ENCODE results near the gene PAXX.

Gene PAXX

GRCh38 chr9:136947955-136948510 lies 44.2 kb upstream of the PAXX start:
- Histone ChIP-seq H3K27me3 (ENCODE audit: low read depth, low read length) (no peaks in the 10 kb centered on the region), H3K27ac (ENCODE audit: low read length) (no peak overlapping the region), H3K36me3 (ENCODE audit: control insufficient read depth in 1 of 2, insufficient read depth in 2 of 2, low read length in 2 of 2) (peaks cover 0 to under 1% of the 10 kb centered on the region in 2 donors), H3K9me3 (ENCODE audit: control insufficient read depth in 1 of 2, low read length in 2 of 2) (no peaks in the 10 kb centered on the region), H3K4me3 (ENCODE audit: low read depth in 1 of 2, low read length in 2 of 2) (no peak overlapping the region), H3K4me1 (ENCODE audit: control insufficient read depth in 1 of 2, insufficient read depth in 2 of 2, low read length in 2 of 2) (peaks cover 0 to 22% of the 10 kb centered on the region in 2 donors)

DNA sequence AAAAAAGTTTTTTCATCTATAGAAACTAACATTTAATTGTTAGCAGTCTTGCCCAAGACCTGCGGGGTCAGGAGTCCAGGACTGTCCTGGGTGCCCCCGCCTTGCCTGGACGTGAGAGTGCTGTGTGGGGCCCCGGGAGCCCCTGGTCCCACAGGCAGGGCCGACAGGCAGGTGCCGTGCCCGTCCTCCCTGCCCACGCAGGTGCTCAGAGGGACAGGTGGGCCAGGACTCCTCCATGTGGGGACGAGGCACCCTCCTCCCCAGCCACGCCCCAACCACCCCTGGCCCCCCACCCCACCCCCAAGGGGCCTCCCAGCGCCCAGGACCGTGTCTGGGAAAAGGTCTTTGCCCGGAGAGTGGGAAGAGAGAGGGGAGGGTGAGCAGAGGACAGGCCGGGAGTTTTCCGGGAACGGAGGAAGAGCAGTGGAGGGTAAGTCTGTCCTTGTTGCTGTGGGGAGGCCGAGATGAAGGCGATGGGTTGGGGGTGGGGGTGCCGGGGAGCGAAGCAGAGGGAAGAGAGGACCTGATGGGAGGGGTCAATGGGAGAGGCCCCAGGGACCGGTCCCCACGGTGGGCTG lies 42.9 kb upstream of the PAXX start:
- Histone ChIP-seq H3K36me3 (ENCODE audit: control insufficient read depth in 1 of 2, insufficient read depth in 2 of 2, low read length in 2 of 2) (no peaks in the 10 kb centered on the region), H3K4me3 (ENCODE audit: low read depth in 1 of 2, low read length in 2 of 2) (peak overlapping the region; percentile 53 to 92), H3K4me1 (ENCODE audit: control insufficient read depth in 1 of 2, insufficient read depth in 2 of 2, low read length in 2 of 2) (peaks cover 0 to 13% of the 10 kb centered on the region in 2 donors), H3K27ac (ENCODE audit: low read length) (peak overlapping the region; percentile 45), H3K9me3 (ENCODE audit: control insufficient read depth in 1 of 2, low read length in 2 of 2) (no peaks in the 10 kb centered on the region), H3K27me3 (ENCODE audit: low read depth, low read length) (no peaks in the 10 kb centered on the region)

GRCh38 chr9:136949817-136950655 lies 42.2 kb upstream of the PAXX start:
- Histone ChIP-seq H3K27me3 (ENCODE audit: low read depth, low read length) (no peaks in the 10 kb centered on the region), H3K27ac (ENCODE audit: low read length) (peak overlapping the region; percentile 60), H3K4me1 (ENCODE audit: control insufficient read depth in 1 of 2, insufficient read depth in 2 of 2, low read length in 2 of 2) (peaks cover 0 to 13% of the 10 kb centered on the region in 2 donors), H3K36me3 (ENCODE audit: control insufficient read depth in 1 of 2, insufficient read depth in 2 of 2, low read length in 2 of 2) (no peaks in the 10 kb centered on the region), H3K9me3 (ENCODE audit: control insufficient read depth in 1 of 2, low read length in 2 of 2) (no peaks in the 10 kb centered on the region), H3K4me3 (ENCODE audit: low read depth in 1 of 2, low read length in 2 of 2) (peak overlapping the region; percentile 53 to 92)

- H3K27me3 ChIP-seq (ENCODE audit: low read depth, low read length): no peaks in the 10 kb centered on the region
- no peaks in the 10 kb centered on the region for H3K36me3 ChIP-seq (ENCODE audit: control insufficient read depth in 1 of 2, insufficient read depth in 2 of 2, low read length in 2 of 2)
- H3K4me1 ChIP-seq (ENCODE audit: control insufficient read depth in 1 of 2, insufficient read depth in 2 of 2, low read length in 2 of 2): peaks cover 0 to 13% of the 10 kb centered on the region in 2 donors
- peak overlapping the region; percentile 53 to 92 for H3K4me3 ChIP-seq (ENCODE audit: low read depth in 1 of 2, low read length in 2 of 2)
- peak overlapping the region; percentile 60 for H3K27ac ChIP-seq (ENCODE audit: low read length)
- H3K9me3 ChIP-seq (ENCODE audit: control insufficient read depth in 1 of 2, low read length in 2 of 2): no peaks in the 10 kb centered on the region
Measured at GRCh38 chr9:136950656-136951276, 41.5 kb upstream of the PAXX start.

GRCh38 chr9:136951541-136952320 lies 40.5 kb upstream of the PAXX start, which contains the start of gene LCN12:
Gene LCN12 (plus strand): TSS chr9:136952273. CDS start chr9:136952328, 55 bp downstream.
- Histone ChIP-seq H3K27ac (ENCODE audit: low read length) (no peak within 1 kb of the TSS), H3K4me1 (ENCODE audit: control insufficient read depth in 1 of 2, insufficient read depth in 2 of 2, low read length in 2 of 2) (peaks cover 0 to 13% of the 10 kb centered on the region in 2 donors), H3K36me3 (ENCODE audit: control insufficient read depth in 1 of 2, insufficient read depth in 2 of 2, low read length in 2 of 2) (no peaks in the 10 kb centered on the region), H3K27me3 (ENCODE audit: low read depth, low read length) (no peaks in the 10 kb centered on the region), H3K9me3 (ENCODE audit: control insufficient read depth in 1 of 2, low read length in 2 of 2) (no peaks in the 10 kb centered on the region), H3K4me3 (ENCODE audit: low read depth in 1 of 2, low read length in 2 of 2) (no peak within 1 kb of the TSS)

DNA sequence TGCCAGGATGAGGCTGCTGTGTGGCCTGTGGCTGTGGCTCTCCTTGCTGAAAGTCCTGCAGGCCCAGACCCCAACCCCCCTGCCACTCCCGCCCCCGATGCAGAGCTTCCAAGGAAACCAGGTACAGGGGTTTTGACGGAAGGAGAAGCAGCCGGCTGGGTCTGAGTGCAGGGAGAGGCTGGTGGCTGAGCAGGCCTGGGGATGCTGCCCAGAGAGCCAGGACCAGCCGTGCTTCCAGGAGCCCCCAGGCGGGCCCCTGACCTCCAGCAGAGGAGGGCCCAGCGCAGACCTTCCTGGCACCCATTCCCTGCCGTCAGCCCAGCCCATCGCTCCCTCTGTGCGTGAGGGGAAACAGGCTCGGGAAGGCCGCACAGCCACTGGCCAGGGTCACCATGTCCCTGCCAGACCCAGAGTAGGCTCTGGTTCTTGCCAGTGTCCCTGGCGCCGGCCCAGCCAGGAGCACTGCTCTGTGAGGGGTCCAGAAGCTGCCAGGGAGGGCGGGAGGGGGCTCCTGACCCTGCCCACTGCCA lies 39.8 kb upstream of the PAXX start:
- Histone ChIP-seq H3K27me3 (ENCODE audit: low read depth, low read length) (no peaks in the 10 kb centered on the region), H3K4me3 (ENCODE audit: low read depth in 1 of 2, low read length in 2 of 2) (no peak overlapping the region), H3K36me3 (ENCODE audit: control insufficient read depth in 1 of 2, insufficient read depth in 2 of 2, low read length in 2 of 2) (no peaks in the 10 kb centered on the region), H3K9me3 (ENCODE audit: control insufficient read depth in 1 of 2, low read length in 2 of 2) (no peaks in the 10 kb centered on the region), H3K27ac (ENCODE audit: low read length) (no peak overlapping the region), H3K4me1 (ENCODE audit: control insufficient read depth in 1 of 2, insufficient read depth in 2 of 2, low read length in 2 of 2) (peaks cover 0 to 13% of the 10 kb centered on the region in 2 donors)

GRCh38 chr9:136952876-136953770 lies 39.1 kb upstream of the PAXX start:
- Histone ChIP-seq H3K27me3 (ENCODE audit: low read depth, low read length) (no peaks in the 10 kb centered on the region), H3K4me1 (ENCODE audit: control insufficient read depth in 1 of 2, insufficient read depth in 2 of 2, low read length in 2 of 2) (peaks cover 0 to 13% of the 10 kb centered on the region in 2 donors), H3K27ac (ENCODE audit: low read length) (no peak overlapping the region), H3K9me3 (ENCODE audit: control insufficient read depth in 1 of 2, low read length in 2 of 2) (no peaks in the 10 kb centered on the region), H3K36me3 (ENCODE audit: control insufficient read depth in 1 of 2, insufficient read depth in 2 of 2, low read length in 2 of 2) (no peaks in the 10 kb centered on the region), H3K4me3 (ENCODE audit: low read depth in 1 of 2, low read length in 2 of 2) (no peak overlapping the region)

DNA sequence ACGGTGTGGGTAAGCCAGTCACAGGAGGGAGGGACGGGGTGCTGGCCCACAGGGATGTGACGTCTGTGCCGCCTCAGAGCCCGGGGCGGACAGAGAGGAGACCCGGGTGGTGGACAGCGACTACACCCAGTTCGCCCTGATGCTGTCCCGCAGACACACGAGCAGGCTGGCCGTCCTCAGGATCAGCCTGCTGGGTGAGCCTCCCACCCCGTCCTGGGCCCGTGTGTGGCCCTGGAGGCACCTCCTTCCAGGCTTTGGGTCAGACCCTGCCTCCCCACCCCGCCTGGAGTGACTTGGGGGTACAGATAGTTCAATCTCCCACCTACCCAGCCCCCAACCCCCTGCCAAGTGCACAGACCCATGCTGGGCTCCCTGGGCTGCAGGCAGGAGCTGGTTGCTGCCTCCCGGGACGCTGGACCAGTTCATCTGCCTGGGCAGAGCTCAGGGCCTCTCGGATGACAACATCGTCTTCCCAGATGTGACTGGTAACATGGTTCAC lies 38.4 kb upstream of the PAXX start:
- no peak overlapping the region for H3K27ac ChIP-seq (ENCODE audit: low read length)
- H3K36me3 ChIP-seq (ENCODE audit: control insufficient read depth in 1 of 2, insufficient read depth in 2 of 2, low read length in 2 of 2): no peaks in the 10 kb centered on the region
- no peaks in the 10 kb centered on the region for H3K27me3 ChIP-seq (ENCODE audit: low read depth, low read length)
- peaks cover 0 to 13% of the 10 kb centered on the region in 2 donors for H3K4me1 ChIP-seq (ENCODE audit: control insufficient read depth in 1 of 2, insufficient read depth in 2 of 2, low read length in 2 of 2)
- H3K9me3 ChIP-seq (ENCODE audit: control insufficient read depth in 1 of 2, low read length in 2 of 2): no peaks in the 10 kb centered on the region
- no peak overlapping the region for H3K4me3 ChIP-seq (ENCODE audit: low read depth in 1 of 2, low read length in 2 of 2)

DNA sequence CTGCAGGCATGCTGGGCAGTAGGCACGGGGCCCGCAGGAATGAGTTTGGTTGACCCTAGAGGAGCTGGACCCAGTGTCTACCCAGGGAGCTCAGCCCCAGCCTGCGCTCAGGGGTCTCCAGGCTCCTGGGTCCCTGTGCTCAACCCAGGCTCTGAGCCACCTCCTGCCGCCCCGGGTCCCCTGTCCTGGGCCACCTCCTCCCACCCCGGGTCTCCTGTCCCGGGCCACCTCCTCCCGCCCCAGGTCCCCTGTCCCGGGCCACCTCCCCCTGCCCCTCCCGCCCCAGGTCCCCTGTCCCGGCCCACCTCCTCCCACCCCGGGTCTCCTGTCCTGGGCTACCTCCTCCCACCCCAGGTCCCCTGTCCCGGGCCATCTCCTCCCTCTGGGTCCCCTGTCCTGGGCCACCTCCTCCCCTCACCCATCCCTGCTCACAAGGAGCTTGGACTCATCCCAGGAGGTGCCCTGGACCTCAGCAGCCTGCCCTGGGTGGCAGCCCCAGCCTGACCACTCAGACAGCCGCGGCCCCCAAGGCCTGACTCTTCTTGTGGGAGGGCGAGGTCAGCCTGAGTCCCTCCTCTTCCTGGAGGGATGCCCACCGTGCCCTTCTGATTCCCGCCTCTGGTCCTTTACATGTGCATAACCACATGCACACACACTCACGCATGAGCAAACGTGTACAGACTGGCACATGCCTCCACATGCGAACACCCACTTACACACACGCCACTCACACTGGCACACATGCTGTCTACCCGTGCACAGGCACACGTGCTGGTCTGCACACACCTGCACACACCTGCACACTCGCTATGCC lies 37.7 kb upstream of the PAXX start:
- Histone ChIP-seq H3K9me3 (ENCODE audit: control insufficient read depth in 1 of 2, low read length in 2 of 2) (no peaks in the 10 kb centered on the region), H3K36me3 (ENCODE audit: control insufficient read depth in 1 of 2, insufficient read depth in 2 of 2, low read length in 2 of 2) (no peaks in the 10 kb centered on the region), H3K27me3 (ENCODE audit: low read depth, low read length) (no peaks in the 10 kb centered on the region), H3K27ac (ENCODE audit: low read length) (no peak overlapping the region), H3K4me1 (ENCODE audit: control insufficient read depth in 1 of 2, insufficient read depth in 2 of 2, low read length in 2 of 2) (peaks cover 0 to 9% of the 10 kb centered on the region in 2 donors), H3K4me3 (ENCODE audit: low read depth in 1 of 2, low read length in 2 of 2) (no peak overlapping the region)
